ENCODE data around the gene CENPL.
"Not testable (repeated sequence)": the region's sequence is repeated elsewhere in the genome, so short reads cannot be mapped to it uniquely, and the experiment has no call there.

The CENPL gene, protein sequence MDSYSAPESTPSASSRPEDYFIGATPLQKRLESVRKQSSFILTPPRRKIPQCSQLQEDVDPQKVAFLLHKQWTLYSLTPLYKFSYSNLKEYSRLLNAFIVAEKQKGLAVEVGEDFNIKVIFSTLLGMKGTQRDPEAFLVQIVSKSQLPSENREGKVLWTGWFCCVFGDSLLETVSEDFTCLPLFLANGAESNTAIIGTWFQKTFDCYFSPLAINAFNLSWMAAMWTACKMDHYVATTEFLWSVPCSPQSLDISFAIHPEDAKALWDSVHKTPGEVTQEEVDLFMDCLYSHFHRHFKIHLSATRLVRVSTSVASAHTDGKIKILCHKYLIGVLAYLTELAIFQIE

GRCh38 chr1:173824315-173825081 is at the start of gene CENPL, which contains the start of gene DARS2:
Gene CENPL (minus strand): TSS chr1:173824883. CDS start chr1:173811299, 13,584 bp downstream.
Gene DARS2 (plus strand): TSS chr1:173824673. CDS start chr1:173825230, 557 bp downstream.
- peak; percentile 51 for DNase-seq

DNA sequence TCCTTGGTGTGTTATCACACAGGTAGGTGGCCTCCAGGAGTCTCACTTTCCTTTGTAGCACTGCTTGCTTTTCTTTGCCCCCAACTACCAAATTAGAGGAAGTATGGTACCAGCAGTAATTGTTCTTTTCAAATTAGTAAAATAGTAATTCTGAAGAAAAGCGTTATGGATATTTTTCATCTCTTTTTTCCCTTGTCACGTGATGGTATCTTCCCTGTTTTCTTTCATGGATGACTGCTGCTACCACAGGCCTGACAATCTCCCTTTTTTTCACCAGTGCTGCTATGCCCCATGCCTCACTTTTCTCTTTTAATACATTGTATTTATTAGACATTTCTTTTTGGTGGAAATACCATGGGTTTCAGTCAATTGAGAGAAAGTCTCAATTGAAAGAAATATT is 46.8 kb upstream of the CENPL start:
- no peak for DNase-seq

DNA sequence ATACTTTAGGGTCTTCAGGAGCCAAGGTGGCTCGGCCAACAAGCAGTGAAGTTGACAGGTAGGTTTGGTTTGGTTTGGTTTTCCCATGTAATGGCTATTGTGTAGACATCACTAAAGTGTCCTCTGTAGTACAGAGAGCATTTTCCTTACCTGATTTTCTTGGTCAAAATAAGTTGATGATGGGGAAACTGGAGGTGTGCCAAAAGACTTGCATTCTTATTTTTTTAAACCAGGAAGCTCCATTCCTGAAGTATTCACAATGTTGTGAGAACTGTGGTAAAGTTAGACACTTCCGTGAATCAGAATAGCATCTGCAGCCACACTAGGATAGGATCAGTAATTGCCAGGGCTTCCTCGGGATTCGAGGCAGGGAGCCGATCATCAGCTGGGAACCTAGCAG is 46.4 kb upstream of the CENPL start:
- no peak for DNase-seq

DNA sequence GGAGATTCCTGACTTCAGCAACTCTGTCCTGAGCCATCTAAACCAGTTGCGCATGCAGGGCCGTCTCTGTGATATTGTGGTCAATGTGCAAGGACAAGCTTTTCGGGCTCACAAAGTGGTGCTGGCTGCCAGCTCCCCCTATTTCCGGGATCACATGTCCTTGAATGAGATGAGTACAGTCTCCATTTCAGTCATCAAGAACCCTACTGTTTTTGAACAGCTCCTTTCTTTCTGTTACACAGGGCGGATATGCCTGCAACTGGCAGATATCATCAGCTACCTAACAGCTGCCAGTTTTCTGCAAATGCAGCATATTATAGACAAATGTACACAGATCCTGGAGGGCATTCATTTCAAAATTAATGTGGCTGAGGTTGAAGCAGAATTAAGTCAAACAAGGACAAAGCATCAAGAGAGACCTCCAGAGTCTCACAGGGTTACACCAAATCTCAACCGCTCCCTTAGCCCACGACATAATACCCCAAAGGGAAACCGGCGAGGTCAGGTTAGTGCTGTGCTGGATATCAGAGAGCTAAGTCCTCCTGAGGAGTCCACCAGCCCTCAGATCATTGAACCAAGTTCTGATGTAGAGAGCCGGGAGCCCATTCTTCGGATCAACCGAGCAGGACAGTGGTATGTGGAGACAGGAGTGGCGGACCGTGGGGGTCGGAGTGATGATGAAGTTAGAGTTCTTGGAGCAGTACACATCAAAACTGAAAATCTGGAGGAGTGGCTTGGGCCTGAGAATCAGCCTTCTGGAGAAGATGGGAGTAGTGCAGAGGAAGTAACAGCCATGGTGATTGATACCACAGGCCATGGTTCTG is 45.8 kb upstream of the CENPL start:
- DNase-seq, result no peak

- no peak for DNase-seq
Observed at GRCh38 chr1:173869021-173869359, 44.3 kb upstream of the CENPL start.

- peak; percentile 60 for DNase-seq
Observed at GRCh38 chr1:173868266-173869020, 43.8 kb upstream of the CENPL start, which contains the start of gene ZBTB37. Gene ZBTB37 (plus strand): TSS chr1:173868380. CDS start chr1:173870226, 1,846 bp downstream.

GRCh38 chr1:173867753-173868265 is 43.1 kb upstream of the CENPL start, which contains the start of gene GAS5:
Gene GAS5 (minus strand): TSS chr1:173867989.
- DNase-seq, result peak; percentile 55

DNA sequence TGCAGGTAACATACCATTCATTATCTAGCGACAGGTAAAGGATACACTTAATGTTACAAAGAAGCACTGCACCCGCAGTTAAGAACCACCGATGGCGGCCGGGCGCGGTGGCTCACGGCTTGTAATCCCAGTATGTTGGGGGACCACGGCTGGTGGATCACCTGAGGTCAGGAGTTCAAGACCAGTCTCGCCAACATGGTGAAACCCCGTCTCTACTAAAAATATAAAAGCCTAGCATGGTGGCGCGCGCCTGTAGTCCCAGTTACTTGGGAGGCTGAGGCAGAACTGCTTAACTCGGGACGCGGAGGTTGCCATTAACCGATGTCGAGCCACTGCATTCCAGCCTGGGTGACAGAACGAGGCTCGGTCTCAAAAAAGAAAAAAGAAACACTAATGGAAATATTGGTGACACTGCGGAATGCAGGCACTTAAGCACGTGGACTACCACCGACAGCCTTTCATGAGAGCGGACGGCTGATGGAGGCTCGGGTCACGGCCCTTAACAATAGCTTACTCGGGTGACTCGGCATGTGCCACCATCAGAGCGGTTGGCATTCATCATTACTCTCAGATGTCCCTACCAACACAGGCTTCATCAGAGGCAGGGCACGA is 42.6 kb upstream of the CENPL start:
- DNase-seq, result no peak

DNA sequence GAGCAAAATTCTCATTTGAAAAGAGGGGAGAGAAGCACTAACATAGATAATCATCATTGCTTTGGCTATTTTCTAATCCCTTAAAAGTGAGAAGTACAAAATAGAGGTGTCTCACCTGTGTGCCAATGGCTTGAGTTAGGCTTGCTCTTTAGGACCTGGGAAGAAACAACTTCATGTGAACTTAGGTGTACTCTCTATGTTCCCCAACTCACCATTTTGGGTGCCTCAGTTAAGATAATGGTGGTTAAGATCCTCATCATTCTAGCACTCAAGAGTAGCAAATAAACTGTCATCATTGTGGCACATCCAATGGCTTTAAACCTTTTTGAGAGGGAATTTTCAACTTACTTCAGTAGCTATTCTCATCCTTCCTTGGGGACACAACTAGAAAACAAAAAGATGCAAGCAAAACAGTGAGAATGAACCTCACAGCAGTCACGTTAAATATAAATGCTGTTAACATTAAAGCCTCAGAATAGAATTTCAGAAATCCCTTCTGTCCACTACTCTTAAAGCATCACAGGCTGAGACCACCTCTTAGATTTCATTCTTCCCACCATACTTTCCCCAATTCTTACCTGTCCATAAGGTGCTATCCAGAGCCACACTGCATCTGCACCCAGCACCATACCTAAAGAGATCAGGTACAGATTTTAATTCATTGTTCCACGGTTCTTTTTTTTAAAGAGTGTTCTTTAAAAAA is 41.9 kb upstream of the CENPL start:
- DNase-seq, result no peak

DNA sequence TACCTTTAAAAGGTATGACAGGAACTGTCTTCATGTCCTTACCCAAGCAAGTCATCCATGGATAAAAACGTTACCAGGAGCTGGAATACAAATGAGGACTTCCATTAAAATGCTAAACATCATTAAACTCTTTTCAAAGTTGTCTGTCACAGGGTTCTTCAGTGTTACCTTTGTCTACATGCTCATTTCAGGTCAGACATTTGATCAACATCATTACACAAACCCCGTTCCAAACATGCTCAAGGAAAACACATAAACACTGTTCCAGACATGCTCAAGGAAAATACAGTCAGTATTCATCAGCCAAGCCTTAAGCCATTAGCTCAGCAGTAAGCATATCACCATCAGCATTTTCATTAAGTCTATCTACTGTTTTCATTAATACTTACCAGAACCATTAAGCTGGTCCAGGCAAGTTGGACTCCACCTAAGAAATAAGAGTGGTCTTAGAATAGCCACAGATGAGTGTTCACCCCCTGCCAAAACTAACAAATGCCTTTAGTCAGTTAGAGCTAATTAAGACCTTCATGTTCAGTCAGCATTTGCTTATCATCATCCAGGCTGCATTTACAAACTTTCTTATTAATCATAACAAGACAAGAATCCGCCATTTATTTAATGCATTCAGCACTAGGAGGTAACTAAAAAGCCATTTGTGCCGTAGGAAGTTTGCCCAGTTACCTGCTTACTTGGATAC is 40.9 kb upstream of the CENPL start:
- DNase-seq, result no peak

- DNase-seq, result no peak
Observed at GRCh38 chr1:173864179-173864867, 39.6 kb upstream of the CENPL start.

DNA sequence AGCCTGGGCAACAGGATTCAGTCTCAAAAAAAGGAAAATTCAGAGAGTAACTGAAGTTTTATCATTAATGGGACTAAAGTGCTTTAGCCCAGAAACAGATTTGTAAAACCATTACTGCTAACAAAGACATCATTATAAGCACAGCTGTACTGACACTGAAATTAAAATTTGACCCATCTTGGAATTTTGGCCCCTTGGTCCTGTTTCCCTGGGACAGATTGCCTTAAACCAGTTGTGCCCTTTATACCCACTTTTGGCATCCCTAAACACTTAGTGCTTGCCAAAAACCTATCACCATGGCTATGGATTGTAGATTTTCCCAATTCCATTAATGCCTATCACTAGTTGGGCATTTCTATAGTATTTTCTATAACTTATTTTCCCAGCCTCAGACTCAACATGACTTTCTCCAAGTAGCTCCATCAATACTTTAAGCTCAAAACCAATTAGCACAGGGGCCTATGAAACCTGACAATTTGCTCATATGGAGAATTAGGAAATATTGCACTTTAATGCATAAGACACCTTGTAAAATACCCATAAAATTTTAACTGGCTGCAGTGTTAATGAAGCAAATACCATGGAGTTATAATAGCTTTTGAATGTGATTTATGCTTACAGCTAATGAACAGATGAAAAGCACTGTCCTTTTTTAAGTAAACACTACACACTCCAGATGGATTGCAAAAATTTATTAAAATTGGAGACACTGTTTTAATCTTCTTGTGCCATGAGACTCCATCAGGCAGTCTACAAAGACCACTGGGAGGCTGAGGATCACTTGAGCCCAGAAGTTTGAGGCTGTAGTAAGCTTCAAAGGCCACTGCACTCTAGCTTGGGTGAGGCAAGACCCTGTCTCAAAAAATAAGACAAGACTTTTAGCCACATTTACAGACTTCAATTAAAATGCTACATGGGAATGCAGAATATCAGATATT is 38.8 kb upstream of the CENPL start:
- no peak for DNase-seq

DNA sequence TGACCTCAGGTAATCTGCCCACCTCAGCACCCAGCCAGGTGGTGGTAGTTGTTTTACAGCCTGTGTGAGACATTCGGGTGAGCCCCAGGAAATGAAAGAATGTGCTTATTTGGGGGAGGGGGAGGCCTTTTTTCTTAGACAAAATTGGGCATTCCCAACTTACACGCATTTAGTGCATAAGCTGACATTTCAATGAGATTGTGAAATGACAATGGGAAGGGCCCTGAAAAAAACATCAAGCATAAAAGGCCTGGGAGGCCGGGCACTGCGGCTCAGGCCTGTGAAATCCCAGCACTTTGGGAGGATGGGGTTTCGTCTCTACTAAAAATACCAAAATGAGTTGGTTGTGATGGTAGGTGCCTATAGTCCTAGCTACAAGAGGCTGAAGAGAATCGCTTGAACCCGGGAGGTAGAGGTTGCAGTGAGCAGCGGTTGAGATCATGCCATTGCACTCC is 38.1 kb upstream of the CENPL start:
- DNase-seq, result no peak

DNA sequence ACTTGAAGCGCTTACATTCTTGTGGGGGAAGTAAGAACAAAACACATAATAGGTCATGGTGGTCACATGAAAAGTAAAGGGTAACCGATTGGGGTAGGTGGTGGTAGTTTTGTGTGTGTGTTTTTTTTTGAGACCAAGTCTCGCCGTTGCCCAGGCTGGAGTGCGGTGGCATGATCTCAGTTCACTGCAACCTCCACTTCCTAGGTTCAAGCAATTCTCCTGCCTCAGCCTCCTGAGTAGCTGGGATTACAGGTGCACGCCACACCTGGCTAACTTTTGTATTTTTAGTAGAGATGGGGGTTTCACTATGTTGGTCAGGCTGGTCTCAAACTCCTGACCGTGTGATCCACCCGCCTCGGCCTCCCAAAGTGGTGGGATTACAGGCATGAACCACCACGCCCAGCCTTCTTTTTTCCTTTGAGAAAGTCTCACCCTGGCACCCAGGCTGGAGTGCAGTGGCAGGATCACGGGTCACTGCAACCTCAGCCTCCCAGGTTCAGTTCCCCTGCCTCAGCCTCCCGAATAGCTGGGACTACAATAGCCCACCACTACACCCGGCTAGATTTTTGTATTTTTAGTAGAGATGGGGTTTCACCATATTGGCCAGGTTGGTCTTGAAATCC is 37.6 kb upstream of the CENPL start:
- DNase-seq, result not testable (repeated sequence)

DNA sequence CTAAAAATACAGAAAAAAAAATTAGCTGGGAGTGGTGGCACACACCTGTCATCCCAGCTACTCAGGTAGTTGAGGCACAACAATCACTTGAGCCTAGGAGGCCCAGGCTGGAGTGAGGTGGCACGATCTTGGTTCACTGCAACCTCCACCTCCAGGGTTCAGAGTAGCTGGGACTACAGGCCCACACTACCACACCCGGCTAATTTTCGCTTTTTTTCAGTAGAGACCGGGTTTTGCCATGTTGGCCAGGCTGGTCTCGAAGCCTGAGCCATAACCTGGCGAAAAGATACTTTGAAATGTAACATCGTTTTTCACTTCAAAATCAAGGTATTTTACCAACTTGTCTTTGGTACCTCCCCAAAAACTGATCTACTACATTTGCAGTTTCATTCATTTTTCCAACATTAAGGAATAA is 37.1 kb upstream of the CENPL start:
- DNase-seq, result no peak

DNA sequence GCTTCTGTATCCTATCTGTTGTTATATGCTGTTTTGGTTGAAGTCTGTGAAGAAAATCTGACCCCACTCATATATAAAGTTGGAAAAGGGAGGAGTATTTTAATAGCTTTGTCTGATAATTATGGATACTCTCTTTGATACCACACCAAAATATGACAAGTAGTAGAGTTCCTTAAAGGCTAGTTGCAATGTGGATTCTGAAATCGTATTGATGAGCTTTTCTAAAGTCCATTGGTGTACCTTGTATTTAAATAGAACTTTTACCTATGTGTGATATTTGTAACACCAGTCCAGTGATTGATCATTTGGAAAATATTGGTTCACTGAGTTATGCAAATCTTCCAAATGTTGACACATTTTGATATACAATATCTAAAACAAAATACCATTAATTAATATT is 35.4 kb upstream of the CENPL start:
- DNase-seq, result no peak

- DNase-seq, result not testable (repeated sequence)
Observed at GRCh38 chr1:173859547-173859946, 34.9 kb upstream of the CENPL start.

DNA sequence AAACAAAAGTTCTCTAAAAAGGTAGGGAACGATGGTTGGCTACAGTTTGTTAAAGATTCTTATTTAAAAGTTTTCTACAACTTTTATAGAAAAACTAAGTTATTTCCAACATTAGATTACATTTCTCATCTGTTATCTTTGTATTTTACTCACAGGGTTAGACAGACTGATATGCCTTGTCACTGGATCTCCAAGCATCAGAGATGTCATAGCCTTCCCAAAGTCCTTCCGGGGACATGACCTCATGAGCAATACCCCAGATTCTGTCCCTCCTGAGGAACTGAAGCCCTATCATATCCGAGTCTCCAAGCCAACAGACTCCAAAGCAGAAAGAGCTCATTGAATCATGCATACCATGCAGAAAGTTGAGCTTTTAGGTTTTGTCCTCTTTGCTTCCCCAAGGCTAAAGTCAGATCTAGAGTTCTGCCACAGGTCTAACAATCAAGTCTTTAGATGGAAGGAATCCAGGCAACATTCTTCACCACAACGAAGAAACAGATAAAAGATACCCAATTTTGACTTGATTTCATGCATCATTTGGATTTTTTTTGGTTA is 32.8 kb upstream of the CENPL start:
- DNase-seq, result no peak

Data from 8988T (cell line).